K562 (cell line): ENCODE results near the gene FH. TPM values are rescaled to one million over a fixed set of nuclear protein-coding genes. Genes with fewer than 3 reads are reported as not detected.

Experiments used
- DPF2 ChIP-seq: fragments of 450-650 bp; IDR thresholded peaks from 2 replicates; pipeline ENCODE4 v1.6.1; 2016
- GABPA ChIP-seq: fragments of 200-800 bp; sonication (Bioruptor generic); conservative IDR thresholded peaks from 2 replicates; pipeline ENCODE4 v1.6.1; 2016; ENCODE audit warnings: low read depth, missing genetic modification characterization, missing compliant biosample characterization
- MNT ChIP-seq, 2 experiments: fragments of 450-650 bp; conservative IDR thresholded peaks; 2 replicates each; pipeline ENCODE4 v1.6.1; 2017; ENCODE audit warnings: mild to moderate bottlenecking in 2 of 2, moderate library complexity in 2 of 2
- NBN ChIP-seq: fragments of 450-650 bp; IDR thresholded peaks from 2 replicates; pipeline ENCODE4 v1.6.1; 2016; ENCODE audit warnings: low read depth, mild to moderate bottlenecking
- PHF20 ChIP-seq: fragments of 450-650 bp; IDR thresholded peaks from 2 replicates; pipeline ENCODE4 v1.6.1; 2018; ENCODE audit not compliant: partially characterized antibody
- POLR2H ChIP-seq: IDR thresholded peaks from 2 replicates; pipeline ENCODE4 v1.6.1; 2016; ENCODE audit warnings: missing genetic modification characterization, low read depth, mild to moderate bottlenecking, control low read depth, missing compliant biosample characterization, moderate library complexity
- RFX7 ChIP-seq: fragments of 250-450 bp; sonication (Bioruptor Pico); IDR thresholded peaks from 2 replicates; pipeline ENCODE4 v1.5.1; 2021; ENCODE audit warnings: mild to moderate bottlenecking
- SMARCC2 ChIP-seq: fragments of 450-650 bp; IDR thresholded peaks from 2 replicates; pipeline ENCODE4 v1.6.1; 2017; ENCODE audit warnings: antibody characterized with exemption, moderate library complexity, mild to moderate bottlenecking, low read depth
- ZNF583 ChIP-seq: fragments of 250-450 bp; sonication (Bioruptor Pico); IDR thresholded peaks from 2 replicates; pipeline ENCODE4 v1.4.0; 2020
- ZNF830 ChIP-seq: fragments of 250-450 bp; sonication (Bioruptor Pico); IDR thresholded peaks from 2 replicates; pipeline ENCODE4 v1.5.0; 2021; ENCODE audit warnings: mild to moderate bottlenecking
- polyA plus RNA-seq, 8 experiments: library from polyadenylated mRNA; depleted of rRNA in 4 of 8; stranded (reverse) in 5 of 8; unstranded in 3 of 8; fragments of >200 nt; fragmentation: Nextera tagmentation in 2 of 8; fragmentation: Illumina TruSeq in 1 of 8; extraction: Ambion mirVana in 2 of 8; extraction: Trizol in 1 of 8; gene quantifications; 2 replicates each; pipeline versions ENCODE4 v1.2.1 to v1.2.3, GENCODE V29; 2011 to 2014; ENCODE audit warnings: inconsistent platforms in 1 of 8, missing spikeins in 1 of 8
- total RNA-seq, 7 experiments: library from RNA; depleted of rRNA in 6 of 7; stranded (reverse); fragments of >200 nt in 6 of 7; fragmentation: Illumina TruSeq in 2 of 7; extraction: Trizol in 2 of 7; gene quantifications; 2 replicates each; pipeline versions ENCODE4 v1.2.1 to v1.2.3, GENCODE V29; 2011 to 2021; ENCODE audit warnings: low replicate concordance in 1 of 7
- TF ChIP-seq, protein P1 (sequence below): IDR thresholded peaks from 2 replicates; pipeline ENCODE4 v1.6.1; 2012; ENCODE audit warnings: low read depth, low read length, improper control_type of control experiment, borderline replicate concordance

The FH gene
- total and polyA plus RNA-seq, 9 of the 15 experiments (the other 6 are each of a cell fraction or from before 2014, with no cell fraction given): 117 to 240 (median 211) TPM

- TF ChIP-seq NBN: peak; percentile 78
- peak; percentile 27 to 40 for TF ChIP-seq MNT (conservative IDR thresholded peaks at IDR 0.05)
- TF ChIP-seq POLR2H (tag): peak; percentile 64
- TF ChIP-seq, protein P1, sequence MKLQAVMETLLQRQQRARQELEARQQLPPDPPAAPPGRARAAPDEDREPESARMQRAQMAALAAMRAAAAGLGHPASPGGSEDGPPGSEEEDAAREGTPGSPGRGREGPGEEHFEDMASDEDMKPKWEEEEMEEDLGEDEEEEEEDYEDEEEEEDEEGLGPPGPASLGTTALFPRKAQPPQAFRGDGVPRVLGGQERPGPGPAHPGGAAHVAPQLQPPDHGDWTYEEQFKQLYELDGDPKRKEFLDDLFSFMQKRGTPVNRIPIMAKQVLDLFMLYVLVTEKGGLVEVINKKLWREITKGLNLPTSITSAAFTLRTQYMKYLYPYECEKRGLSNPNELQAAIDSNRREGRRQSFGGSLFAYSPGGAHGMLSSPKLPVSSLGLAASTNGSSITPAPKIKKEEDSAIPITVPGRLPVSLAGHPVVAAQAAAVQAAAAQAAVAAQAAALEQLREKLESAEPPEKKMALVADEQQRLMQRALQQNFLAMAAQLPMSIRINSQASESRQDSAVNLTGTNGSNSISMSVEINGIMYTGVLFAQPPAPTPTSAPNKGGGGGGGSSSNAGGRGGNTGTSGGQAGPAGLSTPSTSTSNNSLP: peak; percentile 99
- TF ChIP-seq GABPA (tag): peak; percentile 72
- no peak for TF ChIP-seq ZNF583 (CRISPR knock-in tag)
- TF ChIP-seq ZNF830 (CRISPR knock-in tag): no peak
- no peak for TF ChIP-seq PHF20
- no peak for TF ChIP-seq RFX7 (CRISPR knock-in tag)
- peak; percentile 52; the same call in 1 of the 2 replicates for TF ChIP-seq SMARCC2
- TF ChIP-seq DPF2: peak; percentile 65
Measured at GRCh38 chr1:241531195-241532161, 11.9 kb upstream of the FH start (continued).
